ENCODE results near the gene KCNA3. TPM values are rescaled to one million over a fixed set of nuclear protein-coding genes. Genes with fewer than 3 reads are reported as not detected.

The KCNA3 gene
- 1.8 TPM for total RNA-seq

GRCh38 chr1:110674337-110675059 lies at the start of gene KCNA3:
TSS of gene KCNA3 (minus strand) at chr1:110674940. CDS start at chr1:110674809, 131 bp downstream.

Other genes with a start within 250 kb of the KCNA3 start
- gene PROK1, start 223.8 kb downstream of the KCNA3 start, total RNA-seq, result not detected
- gene KCNA10, start 155.8 kb downstream of the KCNA3 start, total RNA-seq, result not detected
- gene KCNA2, start 68.6 kb downstream of the KCNA3 start, total RNA-seq, result 0.35 TPM
- gene CD53, start 198.2 kb upstream of the KCNA3 start, total RNA-seq, result 15.6 TPM